ENCODE data around the gene RBM7. TPM values are rescaled to one million over a fixed set of nuclear protein-coding genes. Genes with fewer than 3 reads are reported as not detected.
A peak's percentile ranks its signal among the peaks of the same experiment; 100 is the strongest.

RBM7 gene
- total RNA-seq, 4 donors from 2014 or later: 12.4 to 25.6 (median 19.3) TPM

GRCh38 chr11:114397349-114397982, 3.0 kb upstream of the RBM7 start:
- Histone ChIP-seq H3K27ac (no peak overlapping the region), H3K36me3 (no peaks in the 10 kb centered on the region), H3K4me3 (no peak overlapping the region), H3K27me3 (no peaks in the 10 kb centered on the region), H3K9me3 (no peaks in the 10 kb centered on the region), H3K4me1 (peaks cover 0 to 28% (median 6%) of the 10 kb centered on the region in 4 donors)
- DNase-seq: no peak
- no peak for TF ChIP-seq CTCF (IDR thresholded peaks at IDR 0.05)
- TF ChIP-seq POLR2A (IDR thresholded peaks at IDR 0.05): no peak

- H3K9me3 ChIP-seq: no peaks in the 10 kb centered on the region
- H3K27ac ChIP-seq: no peak overlapping the region
- no peaks in the 10 kb centered on the region for H3K27me3 ChIP-seq
- no peak for DNase-seq
- H3K4me3 ChIP-seq: peak overlapping the region in 1 of 4 donors; percentile 8
- no peak for TF ChIP-seq CTCF (IDR thresholded peaks at IDR 0.05)
- no peak for TF ChIP-seq POLR2A (IDR thresholded peaks at IDR 0.05)
- H3K4me1 ChIP-seq: peaks cover 0 to 28% (median 6%) of the 10 kb centered on the region in 4 donors
- no peaks in the 10 kb centered on the region for H3K36me3 ChIP-seq
Measured at GRCh38 chr11:114398303-114398920, 2.1 kb upstream of the RBM7 start.

- peak in 1 of 3 donors; percentile 40 for DNase-seq
- peaks cover 0 to 39% (median 6%) of the 10 kb centered on the region in 4 donors for H3K4me1 ChIP-seq
Measured at GRCh38 chr11:114399490-114400215, 813 bp upstream of the RBM7 start.

GRCh38 chr11:114400915-114401223, 403 bp downstream of the RBM7 start:
- Histone ChIP-seq H3K4me3 (peak overlapping the region; percentile 60 to 76 (median 74)), H3K27ac (peak overlapping the region; percentile 91 to 99 (median 97)), H3K36me3 (peaks cover 0 to 6% (median 0%) of the 10 kb centered on the region in 3 donors), H3K4me1 (peaks cover 0 to 44% (median 6%) of the 10 kb centered on the region in 4 donors), H3K9me3 (no peaks in the 10 kb centered on the region), H3K27me3 (no peaks in the 10 kb centered on the region)
- DNase-seq: no peak
- TF ChIP-seq POLR2A (IDR thresholded peaks at IDR 0.05) (no peak), CTCF (IDR thresholded peaks at IDR 0.05) (peak in 1 of 6 experiments; percentile 15)

More at GRCh38 chr11:114399490-114400215, 813 bp upstream of the RBM7 start:
- H3K36me3 ChIP-seq: no peaks in the 10 kb centered on the region
- H3K27me3 ChIP-seq: no peaks in the 10 kb centered on the region
- peak overlapping the region; percentile 91 to 99 (median 97) for H3K27ac ChIP-seq
- H3K4me3 ChIP-seq: peak overlapping the region; percentile 60 to 76 (median 74)
- TF ChIP-seq CTCF (IDR thresholded peaks at IDR 0.05) (no peak), POLR2A (IDR thresholded peaks at IDR 0.05) (no peak)
- H3K9me3 ChIP-seq: no peaks in the 10 kb centered on the region

GRCh38 chr11:114401311-114401710, 845 bp downstream of the RBM7 start:
- Histone ChIP-seq H3K9me3 (no peaks in the 10 kb centered on the region), H3K4me3 (peak overlapping the region; percentile 60 to 76 (median 74)), H3K27ac (peak overlapping the region; percentile 91 to 99 (median 97)), H3K36me3 (peaks cover 0 to 11% (median 0%) of the 10 kb centered on the region in 3 donors), H3K27me3 (no peaks in the 10 kb centered on the region), H3K4me1 (peaks cover 0 to 44% (median 6%) of the 10 kb centered on the region in 4 donors)
- no peak for DNase-seq
- TF ChIP-seq POLR2A (IDR thresholded peaks at IDR 0.05) (no peak), CTCF (IDR thresholded peaks at IDR 0.05) (no peak)
